Activated CD8-positive, alpha-beta memory T cell treated with anti-CD3 and anti-CD28 coated beads for 36 hours (primary cell): ENCODE measurements around the gene EFNA1. TPM values are rescaled to one million over a fixed set of nuclear protein-coding genes. Genes with fewer than 3 reads are reported as not detected.
"Not testable (repeated sequence)": the region's sequence is repeated elsewhere in the genome, so short reads cannot be mapped to it uniquely, and the experiment has no call there.

ENCODE experiments used
- CTCF ChIA-PET: fragments of 350-600 bp; sonication (Branson Sonifier 250); formaldehyde crosslinking; loops from one replicate; lab custom pipeline; 2021; ENCODE audit warnings: antibody characterized with exemption; lab: Charles Lee
- POLR2A ChIA-PET: fragments of 350-600 bp; sonication (Branson Sonifier 250); formaldehyde crosslinking; loops from one replicate; lab custom pipeline; 2021; ENCODE audit warnings: antibody characterized with exemption; lab: Charles Lee
- total RNA-seq, 2 experiments: library from RNA; stranded (reverse); gene quantifications; one replicate each; pipeline ENCODE4 v1.2.3, GENCODE V29; 2021

The EFNA1 gene
- total RNA-seq, 2 experiments from 2014 or later, result 0.15 TPM; not detected in 1

GRCh38 chr1:155116113-155116764, 11.4 kb upstream of the EFNA1 start:
- POLR2A ChIA-PET, result no interaction called here

GRCh38 chr1:155117610-155118009, 10.1 kb upstream of the EFNA1 start:
- CTCF ChIA-PET, result no interaction called here
- POLR2A ChIA-PET, result no interaction called here

More at GRCh38 chr1:155116113-155116764, 11.4 kb upstream of the EFNA1 start:
- CTCF ChIA-PET, result interaction anchor here (0.5 to 1.3 kb wide), 3 partner anchors 25 to 226 kb away, joined by 3 to 6 read pairs (median 4); no protein-coding TSS in a partner anchor

DNA sequence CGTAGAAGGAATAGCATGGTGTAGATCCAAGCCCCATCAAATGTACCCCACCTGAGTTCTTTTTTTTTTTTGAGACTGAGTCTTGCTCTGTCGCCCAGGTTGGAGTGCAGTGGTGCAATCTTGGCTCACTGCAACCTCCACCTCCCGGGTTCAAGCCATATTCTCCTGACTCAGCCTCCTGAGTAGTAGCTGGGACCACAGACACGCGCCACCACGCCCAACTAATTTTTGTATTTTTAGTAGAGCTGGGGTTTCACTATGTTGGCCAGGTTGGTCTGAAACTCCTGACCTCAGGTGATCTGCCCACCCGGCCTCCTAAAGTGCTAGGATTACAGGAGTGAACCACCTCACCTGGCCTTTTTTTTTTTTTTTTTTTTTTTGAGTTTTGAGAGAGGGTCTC, 9.6 kb upstream of the EFNA1 start:
- CTCF ChIA-PET, POLR2A ChIA-PET: not testable (repeated sequence)

- POLR2A ChIA-PET, result no interaction called here
- CTCF ChIA-PET, result interaction anchor here (1.5 kb wide), 1 partner anchor 29 kb away, joined by 6 read pairs; no protein-coding TSS in a partner anchor
Measured at GRCh38 chr1:155120253-155120652, 7.4 kb upstream of the EFNA1 start.

DNA sequence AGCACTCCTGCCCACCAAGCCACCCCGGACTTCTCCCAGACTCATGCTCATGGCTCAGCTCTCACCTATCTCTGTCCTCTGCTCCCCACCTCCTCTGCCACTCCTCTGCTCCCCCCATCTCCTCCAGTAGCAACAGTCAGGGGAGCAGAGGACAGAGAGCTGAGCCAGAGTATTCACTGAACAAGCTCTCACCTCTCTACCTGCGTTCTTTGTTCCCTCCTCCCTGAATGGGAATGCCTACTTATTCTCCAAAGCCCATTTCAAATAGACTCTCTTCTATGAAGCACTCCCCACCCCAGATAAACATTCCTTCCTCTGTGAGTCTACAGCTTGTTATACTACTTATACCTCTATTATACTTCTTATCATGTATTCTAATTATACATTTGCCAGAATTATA, 6.4 kb upstream of the EFNA1 start:
- CTCF ChIA-PET, result interaction anchor here (1.1 to 1.5 kb wide), 2 partner anchors 12 to 30 kb away, joined by 3 to 6 read pairs; no protein-coding TSS in a partner anchor
- POLR2A ChIA-PET, result no interaction called here

DNA sequence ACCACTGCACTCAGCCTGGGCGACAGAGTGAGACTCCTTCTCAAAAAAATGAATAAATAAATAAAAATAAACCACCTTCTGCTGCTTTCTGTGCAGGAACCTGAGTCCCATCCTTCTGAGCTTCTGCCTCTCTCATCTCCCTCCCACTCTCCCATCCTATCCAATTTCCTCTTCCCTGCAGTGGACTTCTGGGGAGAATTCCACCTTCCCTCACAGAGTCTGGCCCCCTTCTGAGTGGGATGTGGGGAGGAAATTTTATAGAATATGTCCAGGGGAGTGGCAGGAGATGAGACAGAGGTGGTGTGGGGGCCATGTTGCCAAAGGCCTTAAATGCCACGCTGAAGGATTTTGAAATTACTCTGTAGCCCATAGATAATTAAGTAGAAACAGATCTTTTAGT, 5.4 kb upstream of the EFNA1 start:
- ChIA-PET POLR2A (interaction anchor here (1.0 kb wide), 1 partner anchor 928 kb away, joined by 3 read pairs; no protein-coding TSS in a partner anchor), CTCF (interaction anchor here (1.2 kb wide), 1 partner anchor 46 kb away, joined by 4 read pairs; no protein-coding TSS in a partner anchor)

GRCh38 chr1:155123801-155124200, 3.9 kb upstream of the EFNA1 start:
- CTCF ChIA-PET, result interaction anchor here (0.7 to 2.5 kb wide), 2 partner anchors 44 to 370 kb away, joined by 4 to 9 read pairs; no protein-coding TSS in a partner anchor

DNA sequence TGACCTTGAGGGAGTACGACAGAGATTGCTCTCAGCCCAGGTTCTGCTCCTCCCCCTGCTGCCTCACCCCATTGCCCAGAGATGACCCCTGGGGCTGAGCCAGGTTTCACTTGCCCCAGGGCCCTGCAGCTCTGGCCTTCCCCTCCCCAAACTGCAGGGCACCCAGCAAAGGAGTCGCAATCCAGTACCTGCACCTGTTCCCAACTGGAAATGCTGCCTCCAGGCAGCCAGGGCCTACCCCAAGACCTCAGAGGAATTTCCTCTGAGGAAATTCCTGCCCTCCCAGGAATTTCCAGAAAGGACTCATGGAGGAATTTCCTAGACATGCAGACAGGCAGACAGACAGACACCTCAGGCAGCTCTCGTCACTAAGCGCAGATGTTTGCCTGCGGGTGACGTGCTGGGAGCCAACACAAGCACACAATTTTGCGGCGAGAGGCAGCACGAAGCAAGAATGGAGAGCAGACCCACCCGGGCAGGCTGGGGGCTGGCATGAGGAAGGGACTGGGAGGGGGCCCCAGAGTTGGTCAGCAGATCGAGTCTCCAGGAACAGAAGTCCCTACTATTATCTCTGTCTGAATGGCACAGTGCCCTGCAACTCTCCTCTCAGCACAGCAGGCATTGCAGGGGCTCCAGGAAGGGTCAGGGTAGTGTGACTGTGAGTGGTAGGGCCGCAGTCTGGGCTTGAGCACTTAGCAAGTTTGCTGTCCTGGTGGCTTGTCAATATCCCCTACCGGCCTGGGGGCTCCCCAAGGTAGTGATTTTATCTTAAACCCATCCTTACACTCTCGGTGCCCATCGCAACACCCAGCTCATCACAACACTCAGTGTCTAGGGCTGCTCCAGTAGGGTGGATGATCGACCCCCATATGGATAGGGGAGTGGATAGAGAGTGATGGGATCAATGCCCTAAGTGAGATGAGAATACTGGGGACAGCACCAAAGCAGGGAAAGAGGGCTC, 2.9 kb upstream of the EFNA1 start:
- ChIA-PET CTCF (interaction anchor here (1.0 to 2.5 kb wide), 5 partner anchors 33 to 259 kb away, joined by 4 to 9 read pairs (median 4); partner anchors contain the start of gene KRTCAP2), POLR2A (no interaction called here)

More at GRCh38 chr1:155123801-155124200, 3.9 kb upstream of the EFNA1 start:
- POLR2A ChIA-PET, result no interaction called here

DNA sequence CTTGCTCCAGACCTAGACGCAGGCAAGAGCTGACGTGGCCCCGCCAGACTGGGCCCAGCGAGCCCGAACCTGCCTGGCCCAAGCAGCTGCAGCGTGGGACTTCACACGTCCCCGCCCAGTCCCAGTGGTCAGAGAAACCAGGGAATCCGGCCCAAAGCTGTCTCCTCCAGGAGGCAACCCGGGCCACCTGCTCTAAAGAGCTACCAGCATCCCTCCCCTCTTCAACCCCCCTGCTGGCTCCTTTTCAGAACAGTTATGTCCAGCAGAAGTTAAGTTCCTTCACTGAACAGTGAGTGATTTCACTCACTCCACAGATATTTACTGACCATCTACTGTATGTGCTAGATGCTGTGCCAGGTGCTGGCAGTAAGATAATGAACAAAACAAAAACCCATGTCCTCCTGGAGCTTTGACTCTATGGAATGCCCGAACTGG, 2.1 kb upstream of the EFNA1 start:
- CTCF ChIA-PET, result interaction anchor here (1.0 to 2.5 kb wide), 5 partner anchors 34 to 260 kb away, joined by 4 to 9 read pairs (median 4); partner anchors contain the start of gene KRTCAP2
- POLR2A ChIA-PET, result no interaction called here

DNA sequence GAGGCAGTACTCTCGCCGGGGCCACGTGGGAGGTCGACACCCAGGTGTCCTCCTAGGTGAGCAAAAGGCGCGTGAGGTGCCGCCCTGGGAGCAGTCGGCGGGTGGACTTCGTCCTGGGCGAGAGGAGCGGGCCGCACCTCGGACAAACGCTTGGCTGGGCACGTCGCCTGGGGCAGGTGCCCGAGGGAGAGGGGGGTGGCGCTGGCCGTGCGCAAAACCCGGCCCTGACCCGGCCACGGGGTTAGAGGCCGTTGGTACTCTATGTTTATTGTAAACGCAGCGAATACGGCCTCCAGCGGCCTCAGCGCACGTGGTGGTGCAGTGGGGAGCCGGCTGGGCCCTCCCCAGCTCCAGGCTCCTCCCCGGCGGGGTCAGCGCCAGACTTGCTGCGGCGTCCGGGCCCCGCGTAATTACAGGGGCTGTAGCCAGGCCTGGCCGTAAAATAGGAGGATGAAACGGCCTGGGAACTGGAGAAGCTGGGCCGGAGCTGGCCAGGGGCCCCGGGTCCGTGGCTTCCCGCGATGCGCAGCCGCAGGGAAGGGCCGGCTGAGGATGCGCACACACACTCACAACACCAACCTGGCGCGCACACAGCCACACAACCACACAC, 1.6 kb upstream of the EFNA1 start:
- CTCF ChIA-PET, result interaction anchor here (1.0 to 2.5 kb wide), 5 partner anchors 35 to 260 kb away, joined by 4 to 9 read pairs (median 4); partner anchors contain the start of gene KRTCAP2
- POLR2A ChIA-PET, result no interaction called here

DNA sequence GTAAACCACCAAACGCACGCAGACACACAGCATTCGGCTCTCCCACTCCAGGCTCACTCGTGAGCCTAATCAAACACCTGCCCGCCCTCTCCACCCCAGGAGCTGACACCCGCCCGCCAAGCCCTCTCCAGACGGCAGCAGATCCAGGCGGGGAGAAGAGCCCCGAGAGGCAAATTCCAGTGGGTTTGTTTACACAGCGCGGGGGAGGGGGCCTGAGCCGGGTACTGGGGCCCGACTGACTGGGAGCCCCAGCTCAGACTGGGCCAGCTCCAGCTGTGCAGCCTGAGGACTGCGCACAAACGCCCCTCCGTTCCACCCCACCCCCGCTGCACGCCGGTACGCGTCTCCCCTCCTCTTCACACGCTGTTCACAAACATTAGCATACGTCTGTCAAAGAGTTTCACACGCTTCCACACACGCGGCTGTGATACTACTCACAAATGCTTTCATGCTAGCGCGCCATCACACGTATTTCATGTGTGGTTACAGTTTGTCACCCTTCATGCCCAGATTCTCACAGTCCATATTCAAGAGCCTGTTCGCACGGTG, 1.0 kb upstream of the EFNA1 start:
- ChIA-PET CTCF (interaction anchor here (1.6 to 4.4 kb wide), 2 partner anchors 35 to 41 kb away, joined by 4 to 14 read pairs; no protein-coding TSS in a partner anchor), POLR2A (no interaction called here)

- POLR2A ChIA-PET, result no interaction called here
- CTCF ChIA-PET, result interaction anchor here (1.0 to 4.4 kb wide), 4 partner anchors 36 to 45 kb away, joined by 3 to 14 read pairs (median 6); partner anchors contain the start of gene KRTCAP2
Measured at GRCh38 chr1:155127967-155128754, 485 bp downstream of the EFNA1 start.

DNA sequence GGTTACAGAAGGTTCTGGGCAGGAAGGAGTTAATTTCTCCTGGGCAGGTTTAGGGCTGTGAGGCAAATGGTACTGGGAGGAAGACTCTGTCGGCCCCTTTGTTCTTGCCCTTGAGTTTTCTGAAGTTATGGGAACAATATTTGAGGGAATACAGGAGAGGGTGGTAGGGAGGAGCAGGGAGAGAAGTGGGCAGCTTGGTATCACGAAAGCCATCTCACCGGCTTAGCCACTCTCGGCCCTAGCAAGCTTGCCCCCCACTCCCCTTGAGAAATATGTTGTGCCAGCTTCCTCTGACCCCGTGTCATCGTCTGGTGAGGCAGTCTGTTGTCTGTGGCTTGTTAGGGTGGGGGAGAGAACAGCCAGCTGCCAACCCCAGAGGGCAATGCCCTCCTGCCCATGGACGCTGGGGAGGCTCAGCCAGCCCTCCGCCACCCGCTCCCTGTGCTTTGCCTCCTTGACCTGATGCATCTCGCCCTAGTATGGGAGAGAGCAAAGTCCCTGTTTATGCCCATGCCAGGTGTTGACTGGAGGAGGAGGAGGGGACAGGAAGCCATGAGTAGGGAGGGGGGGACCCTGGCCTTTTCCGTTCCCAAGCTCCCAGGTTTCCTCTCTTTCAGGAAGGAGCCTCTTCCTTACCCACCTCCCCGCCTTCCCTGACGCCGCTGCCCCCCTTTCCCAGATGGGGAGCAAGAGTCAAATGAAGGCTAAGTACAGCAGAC, 1.2 kb downstream of the EFNA1 start:
- CTCF ChIA-PET, result interaction anchor here (0.7 to 4.4 kb wide), 5 partner anchors 37 to 113 kb away, joined by 3 to 14 read pairs (median 4); partner anchors contain the start of gene KRTCAP2
- POLR2A ChIA-PET, result no interaction called here

DNA sequence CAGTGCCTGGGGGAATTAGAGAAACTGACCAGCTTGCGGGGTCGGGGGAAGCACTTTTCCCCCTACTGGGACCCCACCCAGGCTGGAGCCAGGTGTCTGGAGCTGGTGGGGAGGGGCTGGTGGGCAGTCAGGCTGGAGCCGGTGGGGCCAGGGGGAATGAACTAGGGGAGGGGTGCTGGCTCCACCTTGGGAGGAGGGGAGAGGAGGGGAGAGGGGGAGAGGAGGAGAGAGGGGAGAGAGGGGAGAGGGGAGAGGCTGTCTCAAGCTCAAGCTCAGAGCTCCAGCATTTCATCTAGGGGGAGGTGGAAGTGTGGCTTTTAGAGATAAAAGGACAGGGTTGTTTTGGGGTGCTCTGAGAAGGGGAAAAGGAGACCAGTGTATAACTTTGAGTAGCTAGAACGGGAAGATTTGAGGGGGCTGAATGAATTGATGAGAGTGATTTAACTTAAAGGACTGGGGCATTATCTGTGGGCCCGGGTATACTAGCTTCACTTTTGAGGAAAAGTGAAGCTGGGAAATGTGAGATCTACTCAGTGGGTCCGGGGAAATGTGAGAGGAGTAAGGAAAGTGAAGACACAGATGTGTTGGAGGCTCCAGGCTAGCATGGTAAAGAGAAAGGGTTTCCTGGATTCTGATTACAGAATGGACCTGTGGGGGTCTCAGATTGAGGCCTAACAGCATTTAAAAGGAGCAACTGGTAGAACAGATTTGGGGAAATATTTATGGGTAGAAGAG, 2.8 kb downstream of the EFNA1 start:
- CTCF ChIA-PET, result interaction anchor here (0.8 to 4.4 kb wide), 4 partner anchors 37 to 42 kb away, joined by 3 to 14 read pairs (median 5); partner anchors contain the start of gene KRTCAP2
- POLR2A ChIA-PET, result no interaction called here

DNA sequence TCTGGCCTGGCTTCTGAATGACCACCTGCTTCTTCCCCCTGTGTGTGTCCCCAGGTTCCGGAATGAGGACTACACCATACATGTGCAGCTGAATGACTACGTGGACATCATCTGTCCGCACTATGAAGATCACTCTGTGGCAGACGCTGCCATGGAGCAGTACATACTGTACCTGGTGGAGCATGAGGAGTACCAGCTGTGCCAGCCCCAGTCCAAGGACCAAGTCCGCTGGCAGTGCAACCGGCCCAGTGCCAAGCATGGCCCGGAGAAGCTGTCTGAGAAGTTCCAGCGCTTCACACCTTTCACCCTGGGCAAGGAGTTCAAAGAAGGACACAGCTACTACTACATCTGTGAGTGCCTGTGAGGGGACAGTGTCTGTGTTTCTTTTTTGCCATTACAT, 3.6 kb downstream of the EFNA1 start:
- POLR2A ChIA-PET, result no interaction called here

DNA sequence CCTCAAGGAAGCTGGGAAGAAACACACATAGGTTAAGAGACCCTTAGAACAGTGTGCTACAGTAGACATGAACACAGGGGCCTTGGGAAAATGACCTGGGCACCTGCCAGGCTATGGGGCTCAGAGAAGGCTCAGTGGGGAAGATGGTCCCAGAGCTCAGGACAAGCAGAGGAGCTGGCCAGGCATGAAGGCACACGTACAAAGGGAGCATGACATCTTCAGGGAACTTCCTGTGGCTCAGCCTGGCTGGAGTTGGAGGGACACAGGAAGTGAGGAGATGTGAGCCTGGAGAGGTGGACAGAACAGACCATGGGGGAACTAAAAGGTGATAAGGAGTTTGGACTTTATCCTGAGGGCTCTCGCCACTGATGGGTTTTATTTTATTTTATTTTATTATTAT, 4.2 kb downstream of the EFNA1 start:
- CTCF ChIA-PET, result interaction anchor here (1.2 kb wide), 1 partner anchor 41 kb away, joined by 3 read pairs; the partner anchor contains the start of gene KRTCAP2
- POLR2A ChIA-PET, result no interaction called here

More for the DNA sequence above, 3.6 kb downstream of the EFNA1 start:
- CTCF ChIA-PET, result interaction anchor here (1.0 kb wide), 1 partner anchor 41 kb away, joined by 3 read pairs; the partner anchor contains the start of gene KRTCAP2
